HG02970 (cell line): Measurements from ENCODE around the gene SPRR3.

ENCODE experiments used
- ATAC-seq: cut with Tn5 transposase; IDR thresholded peaks from one replicate; pipeline ENCODE4 v1.9.1; 2021; ENCODE audit warnings: mild to moderate bottlenecking, moderate library complexity, moderate number of reproducible peaks; ENCODE audit not compliant: unreplicated experiment, low FRiP score

Gene SPRR3

GRCh38 chr1:153040950-153041631 is 39.5 kb downstream of the SPRR3 start, which contains the start of gene SPRR2D:
TSS of gene SPRR2D (minus strand) at chr1:153041120. CDS start at chr1:153040346, 774 bp downstream.
- no peak for ATAC-seq

GRCh38 chr1:153049211-153049610 is 47.7 kb downstream of the SPRR3 start:
- ATAC-seq, result no peak
